ENCODE data around the gene MEIS2.

DNA sequence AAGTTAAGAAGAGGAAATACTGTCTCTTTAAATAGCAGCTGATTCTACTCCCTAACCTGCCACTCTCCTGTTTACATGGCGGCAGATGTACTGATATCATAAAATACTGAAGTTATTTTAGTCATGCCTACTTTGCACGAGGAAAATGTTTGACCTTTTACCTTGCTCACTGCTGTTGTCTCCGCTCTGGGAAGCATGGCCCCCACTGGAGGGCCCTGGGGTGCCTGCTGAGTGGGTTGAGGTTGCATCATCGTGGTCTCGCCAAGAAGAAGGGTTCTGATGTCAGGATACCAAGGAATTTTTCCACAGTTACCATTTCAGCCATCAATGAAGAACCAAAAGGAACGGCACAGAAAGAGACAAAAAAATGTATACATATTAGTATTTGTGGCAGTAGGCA lies 16.7 kb downstream of the MEIS2 start:
- no peak for TF ChIP-seq POLR2A (IDR thresholded peaks at IDR 0.05)
- TF ChIP-seq, protein P1, sequence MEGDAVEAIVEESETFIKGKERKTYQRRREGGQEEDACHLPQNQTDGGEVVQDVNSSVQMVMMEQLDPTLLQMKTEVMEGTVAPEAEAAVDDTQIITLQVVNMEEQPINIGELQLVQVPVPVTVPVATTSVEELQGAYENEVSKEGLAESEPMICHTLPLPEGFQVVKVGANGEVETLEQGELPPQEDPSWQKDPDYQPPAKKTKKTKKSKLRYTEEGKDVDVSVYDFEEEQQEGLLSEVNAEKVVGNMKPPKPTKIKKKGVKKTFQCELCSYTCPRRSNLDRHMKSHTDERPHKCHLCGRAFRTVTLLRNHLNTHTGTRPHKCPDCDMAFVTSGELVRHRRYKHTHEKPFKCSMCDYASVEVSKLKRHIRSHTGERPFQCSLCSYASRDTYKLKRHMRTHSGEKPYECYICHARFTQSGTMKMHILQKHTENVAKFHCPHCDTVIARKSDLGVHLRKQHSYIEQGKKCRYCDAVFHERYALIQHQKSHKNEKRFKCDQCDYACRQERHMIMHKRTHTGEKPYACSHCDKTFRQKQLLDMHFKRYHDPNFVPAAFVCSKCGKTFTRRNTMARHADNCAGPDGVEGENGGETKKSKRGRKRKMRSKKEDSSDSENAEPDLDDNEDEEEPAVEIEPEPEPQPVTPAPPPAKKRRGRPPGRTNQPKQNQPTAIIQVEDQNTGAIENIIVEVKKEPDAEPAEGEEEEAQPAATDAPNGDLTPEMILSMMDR (IDR thresholded peaks at IDR 0.05), result no peak

All from Peyer's patch (tissue), 4 donors.